HEK293 (cell line): ENCODE results near the gene ELOVL7.

ENCODE experiments used
- CTCF ChIP-seq: fragments of 450-650 bp; formaldehyde crosslinking; IDR thresholded peaks from 2 replicates; pipeline ENCODE4 v1.5.1; 2016; ENCODE audit warnings: missing biosample characterization, missing genetic modification characterization
- TCF7L2 ChIP-seq: IDR thresholded peaks from 2 replicates; pipeline ENCODE4 v1.6.1; 2011; ENCODE audit warnings: low read depth, mild to moderate bottlenecking, inconsistent platforms, low read length, moderate library complexity, borderline replicate concordance
- ZSCAN5A ChIP-seq: fragments of 450-650 bp; formaldehyde crosslinking; IDR thresholded peaks from 2 replicates; pipeline ENCODE4 v1.5.1; 2016; ENCODE audit warnings: missing biosample characterization, missing genetic modification characterization

- TF ChIP-seq CTCF (tag by site-specific recombination) (no peak), TCF7L2 (no peak), ZSCAN5A (tag by site-specific recombination) (no peak)
Observed at GRCh38 chr5:60765019-60765709, 78.9 kb downstream of the ELOVL7 start.
